HCT116 (cell line): ENCODE measurements around the gene CDR2. TPM values are rescaled to one million over a fixed set of nuclear protein-coding genes. Genes with fewer than 3 reads are reported as not detected.

Source experiments
- ATAC-seq: fragments of 200-7000 bp; cut with Tn5 transposase; 2 replicates; pipeline ENCODE4 v1.9.1; 2020; ENCODE audit warnings: mild to moderate bottlenecking, moderate library complexity
- BruUV-seq: library from RNA; stranded (reverse); fragments of 400-500 nt; replicated peaks from 2 replicates; lab custom pipeline; 2021; lab: Mats Ljungman, UMichigan
- CTCF ChIA-PET: fragments of 300-600 bp; sonication (Branson Sonifier 250); formaldehyde crosslinking; loops from one replicate; lab custom pipeline; 2021; ENCODE audit warnings: antibody characterized with exemption; lab: Charles Lee
- POLR2A ChIA-PET: fragments of 300-600, 350-600 bp; sonication (Branson Sonifier 250); formaldehyde crosslinking; loops from one replicate; lab custom pipeline; 2021; ENCODE audit warnings: antibody characterized with exemption; lab: Charles Lee
- RAD21 ChIA-PET, 2 experiments: fragments of 300-600 bp; sonication (Branson Sonifier 250); formaldehyde crosslinking; loops; one replicate each; lab custom pipeline; 2023; ENCODE audit warnings: low total read pairs in 2 of 2; ENCODE audit not compliant: uncharacterized antibody in 2 of 2, unreplicated experiment in 2 of 2, low non-redundant PET in 1 of 2; lab: Charles Lee
- DNase-seq: peaks from one replicate; pipeline ENCODE4 v3.0.0-alpha.2; 2010; ENCODE audit warnings: low read depth, low spot score
- H2AFZ ChIP-seq: fragments of 200-600 bp; shearing (Covaris generic), sonication (generic); 2 replicates; pipeline ENCODE4 v1.6.1; 2017; ENCODE audit warnings: low read depth, mixed run types, mixed read lengths, antibody characterized with exemption, low read length; ENCODE audit not compliant: poor library complexity, severe bottlenecking
- H3K27ac ChIP-seq: 2 replicates; pipeline ENCODE4 v1.5.1; 2012; ENCODE audit warnings: low read depth, low read length
- H3K27me3 ChIP-seq: fragments of 200-600 bp; sonication (generic); 2 replicates; pipeline ENCODE4 v1.6.1; 2016; ENCODE audit warnings: mixed run types, low read length, mixed read lengths; ENCODE audit not compliant: insufficient read depth
- H3K36me3 ChIP-seq, 2 experiments: fragments of 200-500 bp in 1 of 2; fragments of 200-600 bp in 1 of 2; sonication (Bioruptor generic) in 1 of 2; sonication (generic) in 1 of 2; 2 replicates each; pipeline versions ENCODE4 v1.5.1 to v1.6.1; 2014 to 2016; ENCODE audit warnings: low read length in 2 of 2, inconsistent platforms in 1 of 2, mixed read lengths in 1 of 2, mixed run types in 1 of 2; ENCODE audit not compliant: insufficient read depth in 2 of 2, control insufficient read depth in 1 of 2
- H3K4me1 ChIP-seq, 2 experiments: fragments of 200-600 bp in 1 of 2; sonication (generic) in 1 of 2; 2 replicates each; pipeline versions ENCODE4 v1.5.1 to v1.6.1; 2012 to 2017; ENCODE audit warnings: low read length in 2 of 2, inconsistent platforms in 1 of 2, mild to moderate bottlenecking in 1 of 2, mixed read lengths in 1 of 2, mixed run types in 1 of 2, moderate library complexity in 1 of 2; ENCODE audit not compliant: insufficient read depth in 2 of 2, control insufficient read depth in 1 of 2
- H3K4me2 ChIP-seq: fragments of 200-600 bp; sonication (generic); 2 replicates; pipeline ENCODE4 v1.6.1; 2017; ENCODE audit warnings: mixed run types, low read length, mixed read lengths
- H3K4me3 ChIP-seq, 2 experiments: fragments of 200-600 bp in 1 of 2; sonication (generic) in 1 of 2; replicated peaks in 1 of 2; 2 replicates each; pipeline ENCODE4 v1.5.1; 2011 to 2016; ENCODE audit warnings: low read length in 2 of 2, control low read depth in 1 of 2, low read depth in 1 of 2, mild to moderate bottlenecking in 1 of 2, mixed read lengths in 1 of 2, mixed run types in 1 of 2
- H3K79me2 ChIP-seq: fragments of 200-600 bp; sonication (generic); 2 replicates; pipeline ENCODE4 v1.6.1; 2017; ENCODE audit warnings: mild to moderate bottlenecking, mixed run types, low read length, moderate library complexity, mixed read lengths; ENCODE audit not compliant: insufficient read depth
- H3K9ac ChIP-seq: fragments of 200-600 bp; sonication (generic); 2 replicates; pipeline ENCODE4 v1.6.1; 2016; ENCODE audit warnings: low read length, mixed read lengths
- H3K9me2 ChIP-seq: fragments of 200-600 bp; sonication (generic), shearing (Covaris generic); 2 replicates; pipeline ENCODE4 v1.6.1; 2017; ENCODE audit warnings: mixed run types, mild to moderate bottlenecking, moderate library complexity; ENCODE audit not compliant: insufficient read depth
- H3K9me3 ChIP-seq, 2 experiments: fragments of 200-500 bp in 1 of 2; fragments of 200-600 bp in 1 of 2; sonication (Bioruptor generic) in 1 of 2; sonication (generic) in 1 of 2; 2 replicates each; pipeline ENCODE4 v1.6.1; 2014 to 2017; ENCODE audit warnings: low read length in 2 of 2, mixed read lengths in 2 of 2, inconsistent platforms in 1 of 2, low read depth in 1 of 2, mild to moderate bottlenecking in 1 of 2, mixed run types in 1 of 2, moderate library complexity in 1 of 2; ENCODE audit not compliant: control insufficient read depth in 1 of 2, insufficient read depth in 1 of 2
- H4K20me1 ChIP-seq: fragments of 200-600 bp; sonication (generic), shearing (Covaris generic); 2 replicates; pipeline ENCODE4 v1.6.1; 2017; ENCODE audit warnings: mixed run types, mild to moderate bottlenecking, moderate library complexity; ENCODE audit not compliant: insufficient read depth
- CEBPB ChIP-seq: IDR thresholded peaks from 2 replicates; pipeline ENCODE4 v1.6.1; 2012; ENCODE audit warnings: low read depth
- POLR2AphosphoS5 ChIP-seq: IDR thresholded peaks from 2 replicates; pipeline ENCODE4 v1.6.1; 2011; ENCODE audit warnings: mild to moderate bottlenecking, low read depth, low read length, moderate library complexity
- RAD21 ChIP-seq: IDR thresholded peaks from 2 replicates; pipeline ENCODE4 v1.6.1; 2012; ENCODE audit warnings: low read depth, mild to moderate bottlenecking
- TCF7L2 ChIP-seq: IDR thresholded peaks from 2 replicates; pipeline ENCODE4 v1.7.0; 2011; ENCODE audit warnings: borderline replicate concordance, inconsistent platforms; ENCODE audit not compliant: insufficient read depth, insufficient read length; ENCODE audit errors: extremely low read depth
- YY1 ChIP-seq: IDR thresholded peaks from 2 replicates; pipeline ENCODE4 v1.6.1; 2011; ENCODE audit warnings: low read length, low read depth, moderate library complexity, mild to moderate bottlenecking; ENCODE audit not compliant: insufficient replicate concordance; ENCODE audit errors: extremely low read depth
- ZNF274 ChIP-seq: fragments of 200-500 bp; sonication (Bioruptor generic); IDR thresholded peaks from 2 replicates; pipeline ENCODE4 v1.6.1; 2014; ENCODE audit warnings: mild to moderate bottlenecking, low read depth, low read length, inconsistent platforms
- intact Hi-C: fragments of 100-400 bp; cut with micrococcal nuclease; formaldehyde crosslinking; loops from 2 replicates; pipeline ENCODE4 v1.10.0; 2022
- total RNA-seq: library from RNA; stranded (reverse); gene quantifications from one replicate; pipeline ENCODE4 v1.2.1, GENCODE V29; 2021; ENCODE audit not compliant: unreplicated experiment
- TF ChIP-seq, protein P1 (sequence below): IDR thresholded peaks from 2 replicates; pipeline ENCODE4 v1.6.1; 2012
- TF ChIP-seq, protein P2 (sequence below): IDR thresholded peaks from 2 replicates; pipeline ENCODE4 v1.6.1; 2012; ENCODE audit warnings: low read depth

CDR2 gene
- total RNA-seq, 1 experiment from 2014 or later = 27.3 TPM

DNA sequence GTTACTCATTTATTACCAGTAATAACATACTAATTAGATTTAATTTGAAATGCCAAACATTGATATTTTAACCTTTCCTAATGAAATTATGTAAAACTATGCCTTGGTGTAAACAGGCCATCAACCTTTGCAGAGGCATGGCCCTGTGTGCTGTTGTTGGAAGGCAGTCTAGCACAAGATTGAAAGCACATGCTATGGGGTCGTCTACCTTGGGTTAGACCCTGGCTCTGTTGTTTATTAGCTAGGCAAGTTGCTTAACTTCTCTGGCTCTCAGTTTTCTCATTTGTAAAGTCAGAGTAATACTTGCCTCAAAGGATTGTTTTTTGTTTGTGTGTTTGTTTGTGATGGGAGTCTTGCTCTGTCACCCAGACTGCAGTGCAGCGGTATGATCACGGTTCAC, 9.4 kb upstream of the CDR2 start:
- ChIA-PET CTCF (no interaction called here), POLR2A (no interaction called here), RAD21 (no interaction called here)
- Histone ChIP-seq H4K20me1 (no peaks in the 10 kb centered on the region), H3K79me2 (no peaks in the 10 kb centered on the region), H3K27me3 (no peaks in the 10 kb centered on the region), H3K9me3 (no peaks in the 10 kb centered on the region), H3K4me2 (no peak overlapping the region), H3K27ac (no peak overlapping the region), H3K9me2 (no peaks in the 10 kb centered on the region), H3K9ac (no peak overlapping the region), H2AFZ (no peak overlapping the region), H3K4me3 (no peak overlapping the region), H3K4me1 (peaks cover 14% of the 10 kb centered on the region in 2 experiments), H3K36me3 (no peaks in the 10 kb centered on the region)
- no peak for ATAC-seq
- intact Hi-C loops = loop anchor here (10.0 kb wide), 1 partner anchor 59 kb away; no protein-coding TSS in a partner anchor
- no peak for DNase-seq
- TF ChIP-seq TCF7L2 (no peak), CEBPB (no peak), YY1 (no peak), POLR2AphosphoS5 (no peak), RAD21 (no peak), ZNF274 (no peak)
- TF ChIP-seq, protein P1, sequence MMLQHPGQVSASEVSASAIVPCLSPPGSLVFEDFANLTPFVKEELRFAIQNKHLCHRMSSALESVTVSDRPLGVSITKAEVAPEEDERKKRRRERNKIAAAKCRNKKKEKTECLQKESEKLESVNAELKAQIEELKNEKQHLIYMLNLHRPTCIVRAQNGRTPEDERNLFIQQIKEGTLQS = no peak
- TF ChIP-seq, protein P2, sequence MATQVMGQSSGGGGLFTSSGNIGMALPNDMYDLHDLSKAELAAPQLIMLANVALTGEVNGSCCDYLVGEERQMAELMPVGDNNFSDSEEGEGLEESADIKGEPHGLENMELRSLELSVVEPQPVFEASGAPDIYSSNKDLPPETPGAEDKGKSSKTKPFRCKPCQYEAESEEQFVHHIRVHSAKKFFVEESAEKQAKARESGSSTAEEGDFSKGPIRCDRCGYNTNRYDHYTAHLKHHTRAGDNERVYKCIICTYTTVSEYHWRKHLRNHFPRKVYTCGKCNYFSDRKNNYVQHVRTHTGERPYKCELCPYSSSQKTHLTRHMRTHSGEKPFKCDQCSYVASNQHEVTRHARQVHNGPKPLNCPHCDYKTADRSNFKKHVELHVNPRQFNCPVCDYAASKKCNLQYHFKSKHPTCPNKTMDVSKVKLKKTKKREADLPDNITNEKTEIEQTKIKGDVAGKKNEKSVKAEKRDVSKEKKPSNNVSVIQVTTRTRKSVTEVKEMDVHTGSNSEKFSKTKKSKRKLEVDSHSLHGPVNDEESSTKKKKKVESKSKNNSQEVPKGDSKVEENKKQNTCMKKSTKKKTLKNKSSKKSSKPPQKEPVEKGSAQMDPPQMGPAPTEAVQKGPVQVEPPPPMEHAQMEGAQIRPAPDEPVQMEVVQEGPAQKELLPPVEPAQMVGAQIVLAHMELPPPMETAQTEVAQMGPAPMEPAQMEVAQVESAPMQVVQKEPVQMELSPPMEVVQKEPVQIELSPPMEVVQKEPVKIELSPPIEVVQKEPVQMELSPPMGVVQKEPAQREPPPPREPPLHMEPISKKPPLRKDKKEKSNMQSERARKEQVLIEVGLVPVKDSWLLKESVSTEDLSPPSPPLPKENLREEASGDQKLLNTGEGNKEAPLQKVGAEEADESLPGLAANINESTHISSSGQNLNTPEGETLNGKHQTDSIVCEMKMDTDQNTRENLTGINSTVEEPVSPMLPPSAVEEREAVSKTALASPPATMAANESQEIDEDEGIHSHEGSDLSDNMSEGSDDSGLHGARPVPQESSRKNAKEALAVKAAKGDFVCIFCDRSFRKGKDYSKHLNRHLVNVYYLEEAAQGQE = no peak
- no TSS peak for BruUV-seq
